ENCODE results near the gene CAMKK1. TPM values are rescaled to one million over a fixed set of nuclear protein-coding genes. Genes with fewer than 3 reads are reported as not detected.

The CAMKK1 gene
- total and polyA plus RNA-seq, 9 donors: 2.8 to 15.1 (median 7.1) TPM

DNA sequence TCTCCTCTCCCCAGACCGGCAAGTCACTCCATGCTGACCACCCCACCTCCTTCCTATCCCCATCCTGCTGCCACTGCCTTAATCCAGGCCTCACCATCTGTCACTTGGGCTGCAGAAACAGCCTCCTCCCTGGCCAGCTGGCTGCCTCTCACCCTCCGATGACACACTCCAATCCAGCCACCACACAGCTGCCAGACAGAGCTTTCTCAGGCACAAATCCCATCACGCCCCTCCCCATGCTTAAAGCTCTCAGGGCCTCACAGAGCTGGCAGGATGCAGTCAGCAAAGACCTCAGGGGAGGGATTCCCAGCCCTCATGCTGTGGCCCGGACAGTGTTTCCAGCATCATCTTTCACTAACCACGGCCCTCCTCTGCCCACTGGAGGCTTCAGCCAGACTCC lies 13.7 kb downstream of the CAMKK1 start:
- H3K4me1 ChIP-seq (ENCODE audit: insufficient read depth): no peaks in the 10 kb centered on the region
- no peaks in the 10 kb centered on the region for H3K27me3 ChIP-seq
- no peaks in the 10 kb centered on the region for H3K9me3 ChIP-seq
- TF ChIP-seq EP300 (IDR thresholded peaks at IDR 0.05): no peak
- TF ChIP-seq, protein P1, sequence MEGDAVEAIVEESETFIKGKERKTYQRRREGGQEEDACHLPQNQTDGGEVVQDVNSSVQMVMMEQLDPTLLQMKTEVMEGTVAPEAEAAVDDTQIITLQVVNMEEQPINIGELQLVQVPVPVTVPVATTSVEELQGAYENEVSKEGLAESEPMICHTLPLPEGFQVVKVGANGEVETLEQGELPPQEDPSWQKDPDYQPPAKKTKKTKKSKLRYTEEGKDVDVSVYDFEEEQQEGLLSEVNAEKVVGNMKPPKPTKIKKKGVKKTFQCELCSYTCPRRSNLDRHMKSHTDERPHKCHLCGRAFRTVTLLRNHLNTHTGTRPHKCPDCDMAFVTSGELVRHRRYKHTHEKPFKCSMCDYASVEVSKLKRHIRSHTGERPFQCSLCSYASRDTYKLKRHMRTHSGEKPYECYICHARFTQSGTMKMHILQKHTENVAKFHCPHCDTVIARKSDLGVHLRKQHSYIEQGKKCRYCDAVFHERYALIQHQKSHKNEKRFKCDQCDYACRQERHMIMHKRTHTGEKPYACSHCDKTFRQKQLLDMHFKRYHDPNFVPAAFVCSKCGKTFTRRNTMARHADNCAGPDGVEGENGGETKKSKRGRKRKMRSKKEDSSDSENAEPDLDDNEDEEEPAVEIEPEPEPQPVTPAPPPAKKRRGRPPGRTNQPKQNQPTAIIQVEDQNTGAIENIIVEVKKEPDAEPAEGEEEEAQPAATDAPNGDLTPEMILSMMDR (IDR thresholded peaks at IDR 0.05): no peak
- TF ChIP-seq POLR2A (IDR thresholded peaks at IDR 0.05): no peak
- no peaks in the 10 kb centered on the region for H3K36me3 ChIP-seq
- intact Hi-C loops (cut with DNase I): no loop called here
- no peak for DNase-seq
- WGBS, 3 donors: 62 to 65% (median 64%) methylated on average over 5 of the region's 5 CpGs
- no peak overlapping the region for H3K4me3 ChIP-seq
- no peak overlapping the region for H3K27ac ChIP-seq

DNA sequence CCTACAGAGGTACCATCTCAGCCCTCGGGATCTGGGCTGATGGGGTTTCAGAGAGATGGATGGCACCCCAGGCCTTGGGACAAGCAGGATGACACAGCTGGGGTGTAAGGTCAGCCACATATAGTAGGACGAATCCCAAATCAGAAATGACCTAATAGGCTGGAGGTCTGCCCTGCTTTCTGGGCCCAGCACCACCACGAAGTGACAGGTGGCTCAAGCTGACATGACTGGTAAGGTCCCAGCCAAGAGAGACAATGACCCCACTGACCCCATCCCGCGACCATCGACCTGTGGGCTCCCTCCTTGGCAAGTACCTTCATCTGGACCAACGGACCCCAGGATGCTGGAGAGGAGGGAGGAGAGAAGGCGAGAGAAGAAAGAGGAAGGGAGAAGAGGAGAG lies 15.6 kb downstream of the CAMKK1 start:
- Histone ChIP-seq H3K27me3 (no peaks in the 10 kb centered on the region), H3K9me3 (no peaks in the 10 kb centered on the region), H3K4me3 (no peak overlapping the region), H3K36me3 (no peaks in the 10 kb centered on the region), H3K4me1 (ENCODE audit: insufficient read depth) (no peaks in the 10 kb centered on the region), H3K27ac (no peak overlapping the region)
- TF ChIP-seq POLR2A (IDR thresholded peaks at IDR 0.05) (no peak), EP300 (IDR thresholded peaks at IDR 0.05) (no peak)
- TF ChIP-seq, protein P1 (IDR thresholded peaks at IDR 0.05): no peak
- DNase-seq: no peak
- intact Hi-C loops (cut with DNase I): no loop called here
- WGBS, 3 donors: 74 to 79% (median 74%) methylated on average over 8 of the region's 8 CpGs

DNA sequence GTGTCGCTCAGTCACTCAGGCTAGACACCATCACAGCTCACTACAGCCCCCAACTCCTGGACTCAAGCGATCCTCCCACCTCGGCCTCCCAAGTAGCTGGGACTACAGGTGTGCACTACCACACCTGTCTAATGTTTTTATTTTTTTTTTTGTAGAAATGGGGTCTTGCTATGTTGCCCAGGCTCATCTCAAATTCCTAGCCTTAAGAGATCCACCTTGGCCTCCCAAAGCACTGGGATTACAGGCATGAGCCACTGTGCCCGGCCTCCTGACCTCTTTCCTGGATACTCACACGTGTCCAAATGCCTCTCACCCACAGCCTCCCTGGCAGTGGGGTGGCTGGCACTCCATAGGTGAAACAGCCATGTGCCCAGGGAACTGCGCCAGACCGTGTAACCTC lies 17.5 kb downstream of the CAMKK1 start:
- no peak for DNase-seq
- Histone ChIP-seq H3K9me3 (no peaks in the 10 kb centered on the region), H3K27me3 (no peaks in the 10 kb centered on the region), H3K4me3 (no peak overlapping the region), H3K36me3 (no peaks in the 10 kb centered on the region), H3K4me1 (ENCODE audit: insufficient read depth) (no peaks in the 10 kb centered on the region), H3K27ac (no peak overlapping the region)
- 95% methylated on average over 7 of the region's 7 CpGs for WGBS, 3 donors
- intact Hi-C loops (cut with DNase I): no loop called here
- TF ChIP-seq, protein P1 (IDR thresholded peaks at IDR 0.05): no peak
- no peak for TF ChIP-seq POLR2A (IDR thresholded peaks at IDR 0.05)
- no peak for TF ChIP-seq EP300 (IDR thresholded peaks at IDR 0.05)

DNA sequence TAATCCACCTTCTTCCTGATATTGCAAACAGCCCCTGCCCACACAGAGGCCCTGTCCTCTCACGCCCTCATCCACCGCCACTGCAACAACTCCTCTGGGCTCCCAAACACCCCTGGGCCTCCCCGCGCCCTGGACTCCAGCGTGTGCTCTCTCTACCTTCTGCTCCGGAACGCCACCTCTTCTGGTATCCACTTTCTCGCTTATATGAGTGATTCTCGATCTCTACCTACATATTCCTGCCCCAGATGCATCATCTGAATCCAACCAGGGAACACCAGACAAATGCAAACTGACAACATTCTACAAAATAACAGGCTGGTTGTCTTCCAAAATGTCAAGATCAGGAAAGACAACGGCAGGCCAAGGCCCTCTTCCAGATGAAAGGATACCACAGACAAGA lies 19.0 kb downstream of the CAMKK1 start:
- intact Hi-C loops (cut with DNase I): no loop called here
- H3K27ac ChIP-seq: no peak overlapping the region
- no peak overlapping the region for H3K4me3 ChIP-seq
- no peaks in the 10 kb centered on the region for H3K4me1 ChIP-seq (ENCODE audit: insufficient read depth)
- no peaks in the 10 kb centered on the region for H3K36me3 ChIP-seq
- TF ChIP-seq POLR2A (IDR thresholded peaks at IDR 0.05) (no peak), EP300 (IDR thresholded peaks at IDR 0.05) (no peak)
- TF ChIP-seq, protein P1 (IDR thresholded peaks at IDR 0.05): no peak
- DNase-seq: no peak
- H3K27me3 ChIP-seq: no peaks in the 10 kb centered on the region
- 93 to 95% (median 94%) methylated on average over 10 of the region's 10 CpGs for WGBS, 3 donors
- no peaks in the 10 kb centered on the region for H3K9me3 ChIP-seq

All from ovary (tissue), 9 donors.